GM11168 (cell line): ENCODE measurements around the gene PRKCB.

Experiments used
- in situ Hi-C: fragments of 300-500 bp; cut with MboI; formaldehyde crosslinking; loops from one replicate; pipeline ENCODE4 v1.12.0; 2022; ENCODE audit warnings: low sequenced_read_pairs; ENCODE audit not compliant: unreplicated experiment

PRKCB gene

DNA sequence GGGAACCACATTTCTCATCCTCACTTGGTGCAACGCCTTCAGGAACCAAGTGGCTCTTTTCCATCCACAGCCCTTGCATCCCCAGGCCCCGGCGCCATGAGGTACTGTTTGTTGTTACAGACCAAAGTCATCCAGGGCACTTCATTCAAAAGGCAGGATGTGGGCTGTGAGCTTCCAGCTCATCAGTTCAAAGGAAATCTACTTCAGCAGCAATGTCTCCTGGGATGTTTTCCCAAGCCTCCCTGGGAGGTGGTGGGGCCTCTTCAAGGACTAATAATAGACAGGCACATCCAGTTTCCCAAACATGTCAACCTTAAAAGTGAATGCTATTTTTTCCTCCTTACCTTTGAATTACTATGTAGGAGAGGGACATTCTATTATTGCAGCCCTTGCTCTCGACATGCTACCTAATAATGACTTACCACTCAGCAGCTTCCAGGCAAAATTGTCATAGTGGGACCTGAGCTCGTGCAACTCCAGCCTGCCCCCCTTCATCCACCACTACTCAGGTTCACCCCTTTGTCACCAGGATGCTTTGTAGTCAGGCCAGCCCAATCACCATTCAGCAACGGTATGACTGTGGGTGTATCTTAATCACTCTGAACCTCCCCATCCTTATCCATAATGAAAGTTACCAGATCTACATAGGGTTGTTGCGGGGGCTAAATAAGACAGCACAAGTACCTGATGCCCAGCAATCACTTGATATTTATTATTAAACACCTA, 1.7 kb upstream of the PRKCB start:
- in situ Hi-C loops, result no loop called here

DNA sequence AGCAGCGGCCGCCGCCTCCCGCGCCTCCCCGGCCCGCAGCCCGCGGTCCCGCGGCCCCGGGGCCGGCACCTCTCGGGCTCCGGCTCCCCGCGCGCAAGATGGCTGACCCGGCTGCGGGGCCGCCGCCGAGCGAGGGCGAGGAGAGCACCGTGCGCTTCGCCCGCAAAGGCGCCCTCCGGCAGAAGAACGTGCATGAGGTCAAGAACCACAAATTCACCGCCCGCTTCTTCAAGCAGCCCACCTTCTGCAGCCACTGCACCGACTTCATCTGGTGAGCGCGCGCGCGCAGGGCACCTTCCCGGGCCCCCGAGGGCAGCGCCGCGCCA, 258 bp downstream of the PRKCB start:
- in situ Hi-C loops, result no loop called here

DNA sequence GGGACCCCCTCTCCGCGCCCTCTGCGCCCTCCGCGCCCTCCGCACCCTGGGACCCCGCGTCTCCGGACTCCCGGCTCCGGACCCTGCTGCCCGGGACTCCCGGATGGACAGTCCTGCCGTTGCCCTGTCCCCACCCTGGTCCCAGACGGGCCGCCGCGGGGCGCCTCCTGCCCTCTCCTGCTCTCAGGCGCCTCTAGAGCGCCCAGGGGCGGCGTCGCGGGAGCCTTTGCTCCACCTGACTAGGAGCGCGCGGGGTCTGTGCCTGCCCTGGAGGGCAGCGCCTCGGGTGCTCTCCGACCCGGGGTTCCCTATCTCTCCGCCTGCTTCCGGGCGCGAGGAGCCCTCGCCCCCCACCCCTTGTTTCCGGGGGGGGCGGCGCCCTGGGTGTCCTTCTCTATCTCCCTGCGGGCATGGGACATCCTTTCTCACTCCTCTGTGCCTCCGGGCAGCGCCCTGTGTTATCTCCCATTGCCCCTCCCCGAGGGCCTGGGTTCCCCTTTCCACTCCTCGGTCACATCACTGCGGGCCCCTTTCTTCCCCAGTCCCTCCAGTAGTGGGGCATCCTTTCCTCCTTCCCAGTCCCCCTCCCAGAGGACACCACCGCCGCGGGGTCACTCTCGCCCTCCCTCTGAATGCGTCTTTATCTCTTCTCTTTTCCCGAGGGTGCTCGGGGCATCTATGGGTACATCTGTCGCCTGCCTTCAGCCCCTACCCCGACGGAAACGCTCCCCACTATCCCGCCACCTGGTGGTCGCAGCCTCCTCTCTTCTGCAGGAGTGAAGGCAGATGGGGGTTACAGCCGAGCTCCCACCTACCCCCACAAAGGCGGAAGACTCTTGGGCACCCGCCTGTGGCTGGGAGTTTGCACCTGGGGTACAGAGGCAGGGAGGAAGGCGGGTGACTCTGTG, 875 bp downstream of the PRKCB start:
- in situ Hi-C loops, result no loop called here

DNA sequence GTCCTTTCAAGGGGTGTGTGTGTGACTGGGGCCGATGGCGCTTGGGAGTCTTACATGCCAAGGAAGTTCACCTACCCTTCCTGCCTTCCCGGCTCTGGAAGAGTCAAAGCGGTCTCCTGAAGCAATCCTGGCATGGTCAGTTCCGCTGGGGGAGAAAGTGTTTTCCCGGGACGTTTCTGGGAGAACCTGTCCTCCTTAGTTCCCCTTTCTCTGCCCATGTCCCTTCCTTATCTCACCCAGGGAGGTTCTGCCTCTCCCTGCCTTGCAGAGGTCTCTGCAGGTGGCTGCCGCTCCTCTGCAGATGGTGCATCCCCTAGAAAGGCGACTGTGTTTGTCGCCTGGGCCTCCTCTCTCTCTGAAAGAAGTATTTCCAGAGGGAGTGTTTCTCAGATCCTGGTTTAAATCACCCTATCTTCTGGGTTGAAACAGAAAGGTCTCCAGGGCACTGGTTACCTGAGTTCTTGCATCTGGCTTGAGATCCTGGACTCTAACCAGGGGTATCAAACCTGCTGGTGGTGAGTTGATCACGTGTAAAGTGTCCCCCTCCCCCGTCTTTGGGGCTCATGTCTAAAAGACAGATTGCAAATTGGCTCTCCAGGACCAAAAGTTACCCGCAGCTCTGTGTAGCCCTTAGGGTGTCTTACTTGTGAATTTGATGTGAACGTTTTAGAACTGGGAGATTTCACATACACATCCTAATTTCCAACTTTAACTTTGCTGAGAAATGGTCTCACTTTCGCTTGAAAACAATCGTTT, 1.9 kb downstream of the PRKCB start:
- in situ Hi-C loops, result no loop called here

DNA sequence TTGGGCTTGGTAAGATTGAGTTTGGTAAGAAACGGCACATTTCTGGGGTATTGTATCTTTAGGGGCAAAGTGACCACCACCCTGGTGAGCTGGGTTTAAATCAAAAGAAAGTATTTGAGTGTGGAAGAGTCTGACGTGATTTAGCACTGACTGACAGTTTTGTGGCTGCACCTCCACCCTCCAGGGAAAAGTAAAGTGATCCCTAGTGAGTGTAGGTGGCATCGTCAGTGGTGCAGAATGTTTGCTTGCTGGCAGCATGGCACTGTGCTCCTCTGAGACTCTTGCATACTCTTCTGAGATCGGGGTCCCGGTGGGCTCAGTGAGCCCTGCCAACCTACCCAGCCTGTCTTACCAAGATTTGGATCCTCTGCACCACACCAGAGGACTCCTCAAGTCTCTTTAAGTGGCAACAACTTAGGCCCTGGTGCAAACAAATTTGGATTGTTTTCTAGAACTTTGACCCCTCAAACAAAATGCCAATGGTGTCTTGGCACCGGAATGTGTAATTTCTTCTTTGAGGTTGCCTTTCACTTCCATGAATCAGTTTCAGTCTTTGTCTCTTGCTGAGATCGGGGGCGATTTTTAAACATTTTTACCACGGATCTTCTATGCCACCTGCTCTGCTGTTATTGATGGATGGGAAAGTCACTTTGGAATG, 2.8 kb downstream of the PRKCB start:
- in situ Hi-C loops, result no loop called here

DNA sequence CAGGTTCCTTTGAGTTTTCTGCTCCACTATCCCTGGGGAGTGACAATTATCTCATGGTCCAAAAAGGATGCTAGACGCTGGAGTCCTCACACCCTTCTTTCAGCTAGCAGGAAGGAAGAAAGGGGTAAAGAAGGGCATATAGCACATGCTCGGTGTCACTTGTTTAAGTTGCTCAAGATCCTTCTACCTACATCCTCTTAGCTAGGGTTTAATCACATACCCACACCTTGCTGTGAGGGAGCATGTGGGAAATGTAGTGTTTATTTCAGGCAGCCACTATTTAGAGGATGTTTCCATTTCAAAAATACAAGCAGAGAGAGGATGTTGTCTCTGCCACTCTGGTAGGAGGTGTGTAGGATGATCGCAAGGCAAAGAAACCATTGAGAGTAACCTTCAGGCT, 4.5 kb downstream of the PRKCB start:
- in situ Hi-C loops, result no loop called here

DNA sequence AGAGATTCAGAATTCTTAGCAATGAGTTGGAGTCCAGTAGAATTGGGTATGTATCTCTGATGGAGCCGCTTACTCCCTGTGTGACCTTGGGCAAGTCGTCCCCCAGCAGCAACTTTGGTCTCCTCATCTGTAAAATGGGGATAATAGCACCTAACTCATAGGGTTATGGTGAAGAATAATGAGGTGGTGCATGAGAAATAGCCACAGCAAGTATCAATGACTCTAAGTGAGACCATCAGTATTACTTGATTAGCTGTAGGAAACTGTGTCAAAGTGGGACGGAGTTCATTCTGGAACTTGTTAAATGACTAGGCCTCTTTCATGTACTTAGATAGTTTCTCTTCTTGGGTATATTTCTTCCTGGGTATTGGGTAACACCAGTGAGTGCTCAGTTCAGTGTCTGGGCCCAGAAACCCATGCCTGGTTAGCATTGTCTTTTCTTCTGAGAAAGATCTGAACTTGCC, 6.4 kb downstream of the PRKCB start:
- in situ Hi-C loops, result no loop called here

DNA sequence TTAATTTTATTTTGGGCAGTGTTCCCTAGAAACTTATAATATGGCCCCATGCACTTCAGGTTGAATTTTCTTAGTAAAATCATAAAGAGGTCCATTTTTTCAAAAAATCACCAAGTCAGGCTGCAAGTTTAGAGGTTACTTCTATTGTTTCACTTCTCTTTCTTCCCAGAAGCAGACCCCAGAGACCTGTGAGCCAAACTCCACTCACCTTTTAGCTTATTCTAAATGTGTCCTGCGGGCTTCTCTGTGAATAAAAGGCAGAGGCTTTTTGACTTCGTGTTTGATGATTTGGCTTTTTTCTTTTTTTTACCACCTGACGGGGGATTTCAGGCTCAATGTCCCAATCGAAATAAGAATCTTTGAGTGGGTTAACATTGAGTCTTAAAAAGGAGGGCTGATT, 7.4 kb downstream of the PRKCB start:
- in situ Hi-C loops, result no loop called here

DNA sequence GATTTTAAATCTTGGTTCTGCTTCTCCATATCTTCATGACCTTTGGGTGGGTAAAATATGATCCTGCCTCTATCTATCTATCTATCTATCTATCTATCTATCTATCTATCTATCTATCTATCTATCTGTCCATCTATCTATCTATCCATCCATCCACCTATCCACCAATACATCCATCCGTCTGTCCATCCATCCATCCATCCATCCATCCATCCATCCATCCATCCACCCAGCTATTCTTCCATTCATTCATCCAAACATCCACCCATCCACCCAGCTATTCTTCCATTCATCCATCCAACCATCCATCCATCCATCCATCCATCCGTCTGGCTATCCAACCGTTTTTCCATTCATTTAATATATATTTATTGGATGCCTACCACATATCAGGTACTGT, 11.5 kb downstream of the PRKCB start:
- in situ Hi-C loops, result no loop called here

DNA sequence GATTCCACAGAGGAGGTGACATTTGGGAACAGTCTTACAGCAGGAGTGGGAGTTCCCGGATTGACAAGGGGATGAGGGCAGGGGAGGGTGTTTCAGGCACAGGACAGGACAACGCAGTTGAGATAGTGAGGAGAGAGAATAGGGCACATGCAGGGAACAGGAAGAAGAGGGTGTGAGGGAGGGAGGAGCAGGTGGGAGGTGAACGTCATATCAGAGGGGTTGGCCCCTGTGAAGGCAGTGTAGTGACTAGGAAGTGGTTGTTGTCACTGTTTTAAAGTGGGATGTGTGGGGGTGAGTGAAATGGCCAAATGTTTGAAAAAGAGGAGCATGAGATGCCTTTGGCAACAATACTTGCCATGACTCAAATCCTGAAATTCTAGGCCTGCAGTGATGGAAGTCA, 12.2 kb downstream of the PRKCB start:
- in situ Hi-C loops, result no loop called here

GRCh38 chr16:23848958-23849357, 13.2 kb downstream of the PRKCB start:
- in situ Hi-C loops, result no loop called here

- in situ Hi-C loops, result no loop called here
Measured at GRCh38 chr16:23852794-23853562, 17.2 kb downstream of the PRKCB start.

- in situ Hi-C loops, result no loop called here
Measured at GRCh38 chr16:23855010-23855409, 19.2 kb downstream of the PRKCB start.

DNA sequence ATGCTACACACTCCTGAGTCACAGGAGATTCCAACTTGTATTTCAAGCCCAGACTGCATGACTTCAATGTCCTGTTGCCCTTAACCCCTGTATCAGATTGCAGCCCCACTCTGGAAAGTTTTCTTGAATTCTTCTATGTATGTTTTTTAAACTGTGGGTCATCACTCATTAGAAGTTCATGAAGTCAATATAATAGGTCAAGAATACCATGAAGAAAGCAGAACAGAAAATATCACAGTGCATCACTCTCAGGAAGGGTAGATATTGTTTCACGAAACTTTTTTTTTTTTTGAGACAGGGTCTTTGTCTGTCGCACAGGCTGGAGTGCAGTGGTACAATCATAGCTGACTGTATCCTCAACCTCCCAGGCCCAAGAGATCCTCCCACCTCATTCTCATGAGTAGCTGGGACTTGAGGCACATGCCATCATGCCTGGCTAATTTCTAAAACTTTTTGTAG, 20.5 kb downstream of the PRKCB start:
- in situ Hi-C loops, result no loop called here

GRCh38 chr16:23857256-23857880, 21.6 kb downstream of the PRKCB start:
- in situ Hi-C loops, result no loop called here

DNA sequence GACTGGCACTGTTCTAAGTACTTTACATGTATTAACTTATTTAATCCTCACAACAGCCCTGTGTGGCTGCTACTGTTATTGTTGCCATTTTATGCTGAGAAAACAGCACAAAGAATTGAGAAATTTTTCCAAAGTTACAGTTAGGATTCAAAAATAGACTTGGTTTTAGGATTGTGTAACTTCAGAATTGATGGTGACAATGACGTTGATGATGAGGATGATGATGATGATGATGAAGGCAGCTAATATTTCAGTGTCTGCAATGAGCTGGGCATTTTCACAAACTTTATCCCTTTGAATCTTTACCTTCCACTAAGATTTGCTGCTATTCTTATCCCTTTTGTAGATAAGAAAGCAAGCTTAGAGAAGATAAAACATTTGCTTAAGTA, 22.1 kb downstream of the PRKCB start:
- in situ Hi-C loops, result no loop called here

- in situ Hi-C loops, result no loop called here
Measured at GRCh38 chr16:23858542-23858941, 22.8 kb downstream of the PRKCB start.

- in situ Hi-C loops, result no loop called here
Measured at GRCh38 chr16:23859713-23860269, 24.0 kb downstream of the PRKCB start.

DNA sequence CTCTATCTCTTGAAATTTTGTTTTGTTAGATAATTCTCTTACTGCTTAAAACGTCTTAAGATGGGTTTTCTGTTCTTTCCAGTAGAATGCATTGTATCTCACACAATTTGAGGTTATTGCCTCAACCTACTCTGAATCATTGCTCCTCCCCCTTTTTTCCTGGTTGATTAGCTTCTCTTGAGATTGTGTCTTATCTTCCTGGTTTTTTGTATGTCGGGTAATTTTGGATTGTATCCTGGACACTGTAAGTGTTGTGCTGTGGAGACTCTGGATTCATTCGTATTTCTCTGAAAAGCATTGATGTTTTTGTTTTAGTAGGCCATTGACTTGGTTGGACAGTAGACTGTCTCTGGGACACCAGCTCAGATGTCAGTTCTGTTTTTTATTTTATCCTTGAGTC, 26.1 kb downstream of the PRKCB start:
- in situ Hi-C loops, result no loop called here
